Measurements from ENCODE around the gene C1orf216.
"Not testable (repeated sequence)": the region's sequence is repeated elsewhere in the genome, so short reads cannot be mapped to it uniquely, and the experiment has no call there.

Gene C1orf216, protein sequence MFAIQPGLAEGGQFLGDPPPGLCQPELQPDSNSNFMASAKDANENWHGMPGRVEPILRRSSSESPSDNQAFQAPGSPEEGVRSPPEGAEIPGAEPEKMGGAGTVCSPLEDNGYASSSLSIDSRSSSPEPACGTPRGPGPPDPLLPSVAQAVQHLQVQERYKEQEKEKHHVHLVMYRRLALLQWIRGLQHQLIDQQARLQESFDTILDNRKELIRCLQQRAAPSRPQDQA

GRCh38 chr1:35718492-35719336 lies at the start of gene C1orf216:
TSS of gene C1orf216 (minus strand) at chr1:35718884. CDS start at chr1:35716321, 2,563 bp downstream.
- DNase-seq (ENCODE audit: low read depth), result peak; percentile 82

- no peak for DNase-seq (ENCODE audit: low read depth)
Observed at GRCh38 chr1:35764283-35764682, 45.6 kb upstream of the C1orf216 start.

GRCh38 chr1:35763201-35763600 lies 44.5 kb upstream of the C1orf216 start:
- DNase-seq (ENCODE audit: low read depth), result no peak

GRCh38 chr1:35762141-35762540 lies 43.5 kb upstream of the C1orf216 start:
- no peak for DNase-seq (ENCODE audit: low read depth)

- no peak for DNase-seq (ENCODE audit: low read depth)
Observed at GRCh38 chr1:35756064-35756463, 37.4 kb upstream of the C1orf216 start.

- no peak for DNase-seq (ENCODE audit: low read depth)
Observed at GRCh38 chr1:35753626-35754260, 35.1 kb upstream of the C1orf216 start.

- no peak for DNase-seq (ENCODE audit: low read depth)
Observed at GRCh38 chr1:35748326-35748725, 29.6 kb upstream of the C1orf216 start.

- peak; percentile 49 for DNase-seq (ENCODE audit: low read depth)
Observed at GRCh38 chr1:35745124-35745730, 26.5 kb upstream of the C1orf216 start.

GRCh38 chr1:35737120-35737519 lies 18.4 kb upstream of the C1orf216 start:
- no peak for DNase-seq (ENCODE audit: low read depth)

DNA sequence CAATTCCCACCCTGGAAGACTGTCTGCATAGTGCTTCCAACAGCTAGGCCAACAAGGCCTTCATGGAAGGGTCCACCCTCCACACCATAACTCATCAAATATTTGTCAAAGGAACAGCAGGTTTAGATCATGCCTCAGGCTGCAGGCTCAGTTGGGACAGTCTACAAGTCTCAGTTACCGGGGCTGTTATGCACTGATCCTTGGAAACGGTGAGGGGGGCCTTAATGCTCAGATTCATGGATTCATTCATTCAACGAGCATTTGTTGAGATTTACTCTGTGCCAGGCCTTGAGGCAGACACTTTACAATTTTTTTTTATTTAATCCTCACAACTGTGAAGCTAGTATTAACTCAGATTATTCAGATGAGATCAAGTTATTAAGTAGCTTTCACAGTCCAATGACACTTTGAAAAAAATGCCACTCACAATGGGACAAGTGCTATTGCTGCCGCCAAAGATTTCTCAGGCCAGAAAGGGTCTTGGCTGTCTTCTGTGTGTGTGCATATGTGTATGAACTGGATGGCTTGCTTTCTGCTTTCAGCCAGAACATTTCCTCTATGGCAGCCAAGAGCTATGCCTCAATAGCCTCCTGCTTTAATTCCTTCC lies 8.9 kb upstream of the C1orf216 start:
- no peak for DNase-seq (ENCODE audit: low read depth)

- DNase-seq (ENCODE audit: low read depth), result peak; percentile 73
Observed at GRCh38 chr1:35726450-35727433, 8.1 kb upstream of the C1orf216 start.

DNA sequence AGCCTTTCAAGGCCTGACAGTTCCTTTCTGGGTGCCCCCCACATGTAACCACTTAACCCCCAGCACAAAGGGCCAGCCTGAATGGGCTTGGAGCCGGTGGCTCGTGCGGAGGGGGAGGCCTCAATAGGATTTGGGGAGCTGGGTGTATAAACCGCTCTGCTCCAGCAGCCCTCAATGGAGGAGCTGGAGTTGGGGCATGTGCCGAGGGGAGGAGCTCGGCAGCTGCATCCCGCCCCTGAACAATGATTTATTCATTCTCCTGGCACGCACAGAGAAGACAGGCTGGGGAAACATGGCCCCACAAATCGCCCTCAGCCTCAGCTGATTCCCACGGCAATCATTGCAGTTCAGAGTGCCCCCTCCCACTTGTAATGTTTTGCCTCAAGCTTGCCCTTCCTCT lies 6.9 kb upstream of the C1orf216 start:
- DNase-seq (ENCODE audit: low read depth), result peak; percentile 26

DNA sequence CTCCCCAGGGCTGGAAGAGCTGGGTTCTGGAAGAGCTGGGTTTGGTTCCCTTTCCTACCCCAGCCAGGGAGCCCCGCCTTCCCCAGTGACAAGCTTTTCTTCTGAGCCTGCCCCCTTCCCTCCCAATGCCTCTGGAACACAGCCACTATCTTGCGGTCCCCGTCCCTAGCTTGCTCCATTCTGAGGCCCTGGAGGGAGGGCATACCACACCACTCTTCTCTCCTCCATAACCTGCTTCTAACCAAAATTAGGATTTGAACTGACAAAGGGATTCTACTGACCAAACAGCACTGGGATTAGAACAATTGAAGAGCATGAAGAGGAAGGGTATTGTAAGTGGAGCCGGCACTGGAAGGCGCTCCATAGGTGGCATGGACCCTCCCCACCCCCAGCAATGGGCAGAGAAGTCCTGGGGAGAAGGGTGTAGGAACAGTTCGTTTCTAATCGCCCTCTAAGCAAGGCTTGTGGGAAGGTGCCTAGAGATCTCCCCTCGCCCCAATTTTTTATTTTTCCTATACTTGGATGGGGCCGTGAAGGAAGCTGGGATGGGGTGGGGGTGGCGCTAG lies 690 bp downstream of the C1orf216 start:
- peak; percentile 87 for DNase-seq (ENCODE audit: low read depth)

DNA sequence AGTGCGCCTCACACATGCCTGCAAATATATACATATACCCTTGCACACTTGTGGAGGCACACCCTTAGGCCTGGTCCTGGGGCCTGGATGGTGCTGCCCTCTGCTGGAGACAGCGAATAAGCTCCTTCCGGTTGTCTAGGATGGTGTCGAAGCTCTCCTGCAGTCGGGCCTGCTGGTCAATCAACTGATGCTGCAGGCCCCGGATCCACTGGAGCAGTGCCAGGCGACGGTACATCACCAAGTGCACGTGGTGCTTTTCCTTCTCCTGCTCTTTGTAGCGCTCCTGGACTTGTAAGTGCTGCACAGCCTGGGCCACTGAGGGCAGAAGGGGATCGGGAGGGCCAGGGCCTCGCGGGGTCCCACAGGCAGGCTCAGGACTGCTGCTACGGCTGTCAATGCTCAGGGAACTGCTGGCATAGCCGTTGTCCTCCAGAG lies 3.1 kb downstream of the C1orf216 start:
- DNase-seq (ENCODE audit: low read depth), result peak; percentile 75

GRCh38 chr1:35714921-35715567 lies 3.6 kb downstream of the C1orf216 start:
- DNase-seq (ENCODE audit: low read depth), result no peak

GRCh38 chr1:35711098-35711497 lies 7.6 kb downstream of the C1orf216 start:
- DNase-seq (ENCODE audit: low read depth), result not testable (repeated sequence)

GRCh38 chr1:35708952-35709351 lies 9.7 kb downstream of the C1orf216 start:
- no peak for DNase-seq (ENCODE audit: low read depth)

DNA sequence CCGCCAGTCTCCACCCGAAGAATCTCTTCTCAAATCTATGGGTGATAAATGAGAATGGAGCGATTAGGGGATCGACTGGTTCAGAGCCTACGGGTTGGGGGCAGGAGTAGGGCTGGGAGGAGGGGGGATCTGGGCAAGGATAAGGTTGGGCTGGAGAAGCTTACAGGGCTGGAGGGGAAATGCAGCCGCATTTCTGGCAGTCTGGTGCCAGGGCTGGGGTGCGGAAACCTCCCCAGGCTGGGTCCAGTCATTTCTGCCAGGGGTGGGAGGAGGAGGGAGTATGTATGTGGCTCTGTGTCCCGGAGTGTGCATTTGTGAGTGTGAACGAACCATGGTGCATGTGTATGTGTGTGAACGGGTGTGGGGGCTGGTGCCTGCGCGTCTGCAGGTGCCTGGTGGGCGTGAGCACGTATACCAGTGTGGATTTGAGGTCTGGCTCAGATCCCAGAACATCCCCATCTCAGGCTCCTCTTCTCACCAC lies 10.2 kb downstream of the C1orf216 start:
- peak; percentile 11 for DNase-seq (ENCODE audit: low read depth)

- DNase-seq (ENCODE audit: low read depth), result peak; percentile 42
Observed at GRCh38 chr1:35707601-35708440, 10.9 kb downstream of the C1orf216 start.
